NCI-H1930 (cell line): ENCODE data around the gene LPO.

Experiments
- DNase-seq, 2 experiments: peaks; one replicate each; lab custom pipeline; 2025; lab: John Stamatoyannopoulos, UW

Gene LPO

DNA sequence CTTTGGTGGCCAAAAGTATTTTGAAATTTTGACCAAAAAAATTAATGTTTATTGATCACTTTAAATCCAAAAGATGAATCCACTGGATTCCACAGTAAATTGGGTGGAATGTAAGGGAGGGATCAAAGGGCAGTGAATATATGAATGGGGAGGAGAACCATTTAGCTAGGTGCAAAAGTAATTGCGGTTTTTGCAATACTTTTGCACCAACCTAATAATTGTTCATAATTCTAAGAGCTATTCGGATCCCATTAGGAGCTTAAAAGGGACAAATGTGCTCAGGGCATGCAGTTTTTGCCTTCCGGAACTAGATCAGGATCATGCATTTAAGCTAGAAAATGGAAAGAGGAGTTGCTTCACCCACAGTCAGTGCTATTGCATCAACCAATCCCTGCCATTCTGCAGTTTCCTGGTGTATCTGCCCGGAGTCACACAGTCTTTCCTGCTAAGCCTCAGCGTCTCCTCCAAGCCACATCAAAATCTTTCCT is at the start of gene LPO:
TSS of gene LPO (plus strand) at position 438 of the 488 bp plus-strand sequence. CDS start 4,396 bp downstream, outside the sequence.
- no peak for DNase-seq

DNA sequence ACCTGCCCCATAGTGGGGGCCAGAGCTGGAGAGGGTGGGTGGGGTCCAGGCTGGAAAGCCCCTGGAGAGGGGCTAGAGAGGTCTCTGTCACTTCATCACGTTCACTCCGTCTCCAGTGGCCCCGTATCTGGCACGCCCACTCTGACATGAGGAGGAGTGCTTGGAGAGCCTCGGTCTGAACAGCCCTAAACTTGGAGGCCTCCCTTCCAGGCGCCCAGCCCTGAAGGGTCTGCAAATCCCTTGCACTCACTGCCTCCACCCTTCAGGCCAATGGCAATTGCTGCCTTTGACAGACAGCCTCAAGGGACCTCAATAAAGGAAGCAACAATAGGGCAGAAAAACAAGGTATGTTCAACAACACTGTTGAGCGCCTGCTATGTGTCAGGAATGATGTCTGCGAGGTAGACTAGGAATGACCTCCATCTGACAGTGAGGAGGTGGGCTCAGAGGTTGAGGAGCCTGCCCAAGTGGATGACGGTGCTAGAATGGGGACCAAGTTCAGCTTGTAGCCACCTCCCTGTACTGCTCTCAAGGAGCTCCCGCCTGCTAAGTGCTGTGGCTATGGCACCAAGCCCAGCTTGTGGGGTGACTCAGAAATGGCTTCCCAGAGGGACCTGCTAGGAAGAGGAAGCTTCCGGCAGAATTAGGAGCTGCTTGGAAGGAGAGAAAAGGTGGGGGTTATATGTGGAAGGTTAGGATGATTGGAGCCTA is 48.8 kb upstream of the LPO start:
- DNase-seq = no peak

DNA sequence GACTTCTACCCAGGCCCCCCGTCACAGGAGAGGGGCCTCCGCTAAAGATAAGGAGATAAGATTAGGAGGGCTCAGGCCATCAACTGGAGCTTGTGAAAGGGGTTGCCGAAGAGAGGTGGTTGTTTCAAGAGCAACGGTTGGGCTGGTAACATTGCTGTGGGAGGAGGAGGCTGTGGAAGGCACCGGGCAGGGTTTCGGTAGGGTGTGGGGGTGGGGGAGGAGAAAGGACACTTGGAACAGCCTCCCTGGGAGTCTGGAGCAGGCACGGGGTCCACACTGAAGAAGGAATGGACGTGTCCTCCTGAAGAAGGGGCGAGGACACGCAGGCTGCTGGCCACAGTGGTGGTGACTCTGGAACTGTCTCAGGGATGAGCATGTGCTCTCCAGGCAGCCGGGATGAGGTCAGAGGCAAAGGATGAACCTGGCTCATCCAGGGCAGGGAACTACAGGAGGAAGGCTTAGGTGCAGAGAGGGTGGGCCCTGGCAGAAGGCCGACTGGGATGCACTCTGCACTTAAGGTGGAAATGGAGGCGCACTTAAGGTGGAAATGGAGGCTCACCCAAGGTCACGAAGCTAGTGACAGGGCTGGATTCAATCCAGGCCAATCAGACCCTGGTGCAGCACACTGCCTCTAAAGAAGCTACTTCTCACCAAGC is 47.0 kb upstream of the LPO start:
- DNase-seq = no peak

DNA sequence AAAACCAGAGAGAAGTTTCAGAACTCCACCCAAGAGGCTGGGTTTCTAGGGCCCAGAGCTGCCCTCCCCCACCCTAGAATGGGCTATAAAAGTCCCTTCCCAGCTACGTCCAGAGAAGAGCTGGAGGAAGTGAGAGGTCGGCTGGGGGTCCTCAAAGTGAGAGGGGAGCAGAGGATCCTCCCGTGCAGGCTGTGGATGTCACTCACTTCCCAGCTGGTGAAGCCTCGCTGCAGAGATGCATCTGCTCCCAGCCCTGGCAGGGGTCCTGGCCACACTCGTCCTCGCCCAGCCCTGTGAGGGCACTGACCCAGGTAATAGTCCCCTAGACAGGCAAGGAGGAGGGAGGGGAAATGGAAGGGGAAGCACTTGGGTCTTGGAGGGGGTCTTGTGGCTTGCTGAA is 45.8 kb upstream of the LPO start, which contains the start of gene EPX:
TSS of gene EPX (plus strand) at position 115 of the 400 bp plus-strand sequence. CDS start at position 236, 121 bp downstream.
- DNase-seq = no peak

DNA sequence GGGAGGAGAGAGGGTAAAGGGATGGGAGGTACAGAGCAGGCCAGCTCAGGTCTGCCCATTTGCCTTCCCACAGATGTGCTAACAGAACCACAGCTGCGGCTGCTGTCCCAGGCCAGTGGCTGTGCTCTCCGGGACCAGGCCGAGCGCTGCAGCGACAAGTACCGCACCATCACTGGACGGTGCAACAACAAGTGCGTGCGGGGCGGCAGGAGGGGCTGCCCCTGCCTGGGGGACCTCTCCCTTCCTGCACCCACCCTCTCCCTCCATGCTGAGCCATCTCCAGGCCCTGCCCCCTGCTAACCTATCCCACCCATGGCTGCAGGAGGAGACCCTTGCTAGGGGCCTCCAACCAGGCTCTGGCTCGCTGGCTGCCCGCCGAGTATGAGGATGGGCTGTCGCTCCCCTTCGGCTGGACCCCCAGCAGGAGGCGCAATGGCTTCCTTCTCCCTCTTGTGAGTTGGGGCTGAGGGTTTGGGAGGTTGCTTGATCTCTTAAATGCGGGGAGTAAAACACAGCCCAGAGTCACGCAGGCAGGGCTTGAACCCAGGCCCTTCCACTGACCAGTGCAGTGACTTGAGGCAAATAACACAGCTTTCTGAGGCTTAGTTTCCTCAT is 44.6 kb upstream of the LPO start:
- DNase-seq = no peak

DNA sequence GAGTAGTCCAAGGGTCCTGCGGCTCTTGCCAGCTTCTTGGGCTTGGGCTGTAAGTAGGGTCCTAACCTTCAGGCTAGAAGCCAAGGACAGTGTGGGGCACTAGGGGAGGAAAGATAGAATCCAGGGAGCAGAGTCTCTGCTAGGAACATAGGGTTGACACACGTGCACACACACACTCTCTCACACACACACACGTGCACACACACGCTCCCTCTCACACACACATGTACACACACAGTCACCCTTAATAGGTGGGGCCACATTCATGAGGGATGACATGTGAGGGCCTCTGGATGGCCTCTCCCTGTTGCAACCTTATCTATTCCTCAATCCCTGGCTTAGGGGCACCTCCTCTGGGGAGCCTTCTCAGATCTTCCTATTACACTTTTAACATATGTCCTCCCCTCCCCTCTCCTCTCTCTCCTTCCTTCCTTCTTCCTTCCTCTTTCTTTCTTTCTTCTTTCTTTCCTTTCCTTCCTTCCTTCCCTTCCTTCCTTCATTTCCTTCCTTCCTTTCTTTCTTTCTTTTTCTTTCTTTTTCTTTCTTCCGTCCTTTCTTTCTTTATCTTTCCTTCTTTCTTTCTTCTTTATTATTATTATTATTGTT is 42.8 kb upstream of the LPO start:
- no peak for DNase-seq

DNA sequence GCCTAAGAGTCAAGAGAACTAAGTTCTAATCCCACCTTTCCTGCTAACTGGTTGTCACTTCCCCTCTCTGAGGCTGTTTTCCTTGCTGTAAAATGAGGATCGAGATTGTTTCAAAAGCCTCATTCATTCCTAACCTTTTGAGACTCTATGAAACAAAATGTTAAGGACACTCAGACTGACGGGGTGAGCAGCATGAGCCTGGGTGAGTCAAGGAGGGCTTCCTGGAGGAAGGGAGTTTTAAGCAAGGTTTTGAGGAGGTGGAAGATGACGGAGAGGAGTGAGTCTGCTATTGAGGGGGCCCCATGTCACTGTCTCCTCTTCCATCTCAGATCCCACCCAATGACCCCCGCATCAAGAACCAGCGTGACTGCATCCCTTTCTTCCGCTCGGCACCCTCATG is 41.8 kb upstream of the LPO start:
- no peak for DNase-seq

DNA sequence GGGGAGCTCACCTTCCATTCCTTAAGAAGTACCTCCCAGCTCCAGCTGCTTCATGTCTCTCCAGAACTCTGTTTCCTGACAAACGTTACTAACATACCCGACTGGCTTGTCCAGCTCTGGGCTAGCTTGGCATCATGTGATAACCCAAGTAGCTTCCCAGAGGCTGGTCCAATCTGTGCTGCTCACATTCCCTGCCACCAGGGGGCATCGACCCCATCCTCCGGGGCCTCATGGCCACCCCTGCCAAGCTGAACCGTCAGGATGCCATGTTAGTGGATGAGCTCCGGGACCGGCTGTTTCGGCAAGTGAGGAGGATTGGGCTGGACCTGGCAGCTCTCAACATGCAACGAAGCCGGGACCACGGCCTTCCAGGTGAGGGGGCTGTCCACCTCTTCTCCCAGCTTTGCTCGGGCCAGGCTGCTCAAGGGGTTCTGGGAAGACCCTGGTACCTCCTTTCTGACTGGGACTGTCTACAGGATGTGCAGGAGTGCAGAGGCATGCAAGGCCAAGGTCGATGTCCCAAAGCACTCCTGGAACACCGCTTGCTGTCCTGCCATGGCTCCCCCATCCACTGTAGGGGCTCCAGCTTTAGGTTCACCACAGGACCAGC is 38.3 kb upstream of the LPO start:
- peak; percentile 49 to 70 for DNase-seq

DNA sequence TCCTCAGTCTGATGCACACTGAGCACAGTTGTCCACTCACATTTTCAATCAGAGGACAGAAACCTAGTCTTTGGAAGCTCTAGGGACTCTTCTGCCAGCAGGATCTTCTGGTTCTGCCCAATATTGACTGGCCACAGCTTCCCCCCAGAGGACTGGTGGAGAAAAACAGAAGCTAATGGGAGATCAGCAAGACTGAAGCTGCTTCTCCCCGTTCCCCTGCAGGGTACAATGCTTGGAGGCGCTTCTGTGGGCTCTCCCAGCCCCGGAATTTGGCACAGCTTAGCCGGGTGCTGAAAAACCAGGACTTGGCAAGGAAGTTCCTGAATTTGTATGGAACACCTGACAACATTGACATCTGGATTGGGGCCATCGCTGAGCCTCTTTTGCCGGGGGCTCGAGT is 35.5 kb upstream of the LPO start:
- DNase-seq = no peak

DNA sequence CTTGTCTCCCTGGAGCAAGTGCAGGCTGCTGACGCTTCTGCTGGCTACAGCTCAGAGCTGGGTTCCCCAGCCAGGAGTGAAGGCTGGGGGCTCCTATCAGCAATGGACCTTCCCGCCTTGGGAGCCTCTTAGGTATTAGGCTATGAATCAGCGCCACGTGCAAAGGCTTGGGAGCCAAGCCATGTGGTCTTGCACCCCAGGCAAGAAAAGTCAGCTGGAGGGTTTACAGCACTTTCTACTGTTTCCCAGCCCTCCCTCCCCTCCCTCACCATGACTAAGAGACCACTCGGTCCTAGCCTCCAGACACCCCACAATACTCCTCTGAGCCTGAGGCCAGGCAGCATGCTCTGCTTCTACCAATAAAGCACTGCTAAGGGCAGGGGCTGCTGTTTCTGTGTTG is 33.6 kb upstream of the LPO start:
- DNase-seq = no peak

DNA sequence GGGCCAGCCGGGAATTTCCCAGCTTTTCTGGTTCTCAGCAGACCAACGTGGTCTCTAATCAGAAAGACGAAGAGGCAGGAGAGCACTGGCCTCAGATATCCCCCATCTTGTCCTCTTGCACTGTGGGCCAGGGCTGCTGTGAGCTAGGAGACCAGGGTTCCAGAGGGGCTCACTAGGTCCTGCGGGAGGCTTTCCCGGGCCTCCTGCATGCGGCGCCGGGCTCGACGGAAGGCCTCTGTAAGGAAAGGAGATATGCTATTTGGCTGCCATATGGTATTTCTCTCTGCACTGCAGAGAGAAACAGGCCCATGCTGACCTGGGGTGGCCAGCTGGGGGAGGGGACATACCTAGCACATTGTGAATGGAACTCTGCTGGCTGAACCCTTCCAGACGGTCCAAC is 32.4 kb upstream of the LPO start:
- no peak for DNase-seq

DNA sequence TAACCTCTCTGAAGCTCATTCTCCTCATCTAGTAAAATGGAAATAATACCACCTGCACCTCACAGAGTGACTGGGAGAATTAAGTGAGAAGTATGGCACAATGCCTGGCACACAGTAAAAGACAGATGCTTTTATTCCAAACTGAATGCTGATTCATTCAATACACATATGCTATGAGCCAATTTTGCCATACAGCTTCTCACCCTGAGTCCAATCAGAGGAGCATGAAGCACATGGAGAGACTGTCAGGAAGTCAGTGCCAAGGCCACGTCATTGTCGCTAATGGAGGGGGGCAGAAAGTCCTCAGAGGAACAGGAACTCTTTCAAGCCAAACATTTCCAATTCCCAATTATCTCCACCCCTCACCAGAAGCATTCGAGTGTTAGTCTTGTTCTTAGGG is 30.9 kb upstream of the LPO start:
- no peak for DNase-seq

DNA sequence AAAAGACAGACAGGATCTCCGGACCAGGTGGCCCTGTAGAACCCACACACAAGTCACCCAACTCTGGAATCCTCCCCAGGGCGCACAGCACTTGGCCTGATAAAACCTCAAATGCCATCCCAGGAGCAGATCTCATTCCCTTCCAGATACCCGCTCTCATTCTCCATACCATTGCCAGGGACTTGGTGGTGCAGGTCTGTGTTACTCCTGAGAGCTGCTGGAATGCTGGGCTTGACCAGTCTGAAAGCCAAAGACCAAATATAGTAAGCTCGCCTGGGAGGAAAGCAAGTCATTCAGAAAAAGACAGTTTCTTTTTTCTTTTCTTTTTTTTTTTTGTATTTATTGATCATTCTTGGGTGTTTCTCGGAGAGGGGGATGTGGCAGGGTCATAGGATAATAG is 30.0 kb upstream of the LPO start:
- no peak for DNase-seq

DNA sequence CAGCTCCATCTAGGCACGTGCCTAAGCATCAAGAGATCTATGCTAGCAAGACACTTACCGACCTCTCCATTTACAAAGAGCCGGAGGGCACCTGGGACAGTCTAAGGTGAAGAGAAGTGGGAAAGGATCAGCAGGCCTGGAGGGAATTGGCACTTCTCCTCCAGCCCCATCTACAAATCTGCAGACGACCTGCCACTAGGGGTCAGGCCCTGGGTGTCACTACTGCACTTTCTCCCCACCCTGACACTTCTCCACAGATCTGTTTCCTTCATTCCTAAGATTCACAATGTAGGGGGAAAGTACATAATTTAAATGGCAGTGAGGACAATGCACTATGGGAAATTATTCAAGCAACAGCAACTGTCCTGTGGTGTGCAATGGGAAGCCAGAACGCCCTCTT is 27.5 kb upstream of the LPO start:
- DNase-seq = no peak

DNA sequence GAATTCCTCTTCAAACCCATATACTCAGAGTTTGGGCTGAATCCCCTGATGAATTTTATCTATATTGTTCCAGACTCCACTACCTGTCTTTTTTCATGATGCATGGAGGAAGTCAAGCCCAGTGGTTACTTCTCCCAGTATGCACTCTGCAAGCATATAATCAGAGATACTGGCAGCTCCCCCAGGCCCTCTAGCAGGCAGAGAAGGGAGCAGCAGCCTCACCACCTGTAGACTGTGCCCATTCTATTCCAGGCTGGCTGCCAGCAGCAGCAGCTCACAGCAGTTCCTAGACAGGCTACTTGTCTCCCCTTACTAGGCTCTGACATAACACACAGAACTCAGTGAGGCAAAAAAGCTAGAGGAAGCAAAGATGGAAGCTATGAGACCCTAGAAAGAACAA is 22.7 kb upstream of the LPO start:
- DNase-seq = no peak

DNA sequence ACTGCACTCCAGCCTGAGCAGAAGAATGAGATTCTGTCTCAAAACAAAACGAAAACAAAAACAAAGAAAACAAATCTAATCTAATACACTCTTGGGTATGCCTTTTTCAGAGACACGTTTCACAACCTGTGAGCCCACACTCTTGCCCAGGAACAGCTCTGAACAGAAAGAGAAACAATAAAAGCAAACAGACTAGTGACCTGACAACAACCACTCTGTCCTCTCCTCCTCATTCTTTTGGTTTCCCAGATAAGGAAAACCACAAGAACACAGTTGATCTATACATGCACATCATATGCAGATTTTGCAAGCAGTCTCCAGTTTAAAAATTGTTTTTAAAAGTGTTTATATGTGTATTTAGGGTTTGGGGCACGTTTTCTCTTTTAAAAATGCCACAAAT is 20.6 kb upstream of the LPO start:
- DNase-seq = no peak

DNA sequence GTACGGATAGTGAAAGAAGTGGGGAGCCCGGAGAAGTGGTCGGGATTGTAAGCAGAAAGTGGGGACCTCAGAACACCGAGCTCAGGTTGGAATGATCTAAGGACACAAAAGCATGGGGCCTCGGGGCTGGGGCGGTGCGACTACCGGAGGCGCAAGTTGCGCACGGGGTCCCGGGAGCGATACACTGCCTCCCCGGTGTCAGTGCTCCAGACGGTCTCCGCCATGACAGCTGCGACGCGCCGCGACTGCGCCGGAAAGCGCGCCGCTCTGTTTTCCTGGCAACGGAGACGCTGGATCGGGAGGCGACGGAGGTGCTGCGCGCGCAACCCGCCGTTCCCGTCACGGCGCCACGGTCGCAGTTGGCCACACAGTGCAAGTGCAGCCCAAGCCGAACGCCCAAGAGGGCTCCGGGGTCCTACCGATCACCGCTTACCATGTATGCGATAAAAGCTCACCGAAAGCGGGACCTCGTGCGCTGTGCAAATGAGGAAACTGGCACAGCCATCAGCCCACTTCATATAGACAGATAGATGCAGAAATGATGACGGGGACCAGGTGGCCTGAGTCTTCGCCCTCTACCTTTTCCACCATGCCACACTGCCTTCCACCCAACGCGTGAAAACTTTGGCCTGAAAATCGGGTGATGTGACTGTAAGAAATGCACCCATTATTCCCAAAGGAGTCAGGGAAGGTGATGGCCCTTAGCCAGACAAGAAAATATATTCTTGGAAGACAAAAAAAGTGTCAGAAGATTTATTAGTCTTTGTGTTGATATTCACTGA is 19.2 kb upstream of the LPO start, which contains the start of gene MKS1:
TSS of gene MKS1 (minus strand) at position 249 of the 782 bp plus-strand sequence. CDS start at position 224, 25 bp downstream.
- DNase-seq = peak; percentile 88 to 95

DNA sequence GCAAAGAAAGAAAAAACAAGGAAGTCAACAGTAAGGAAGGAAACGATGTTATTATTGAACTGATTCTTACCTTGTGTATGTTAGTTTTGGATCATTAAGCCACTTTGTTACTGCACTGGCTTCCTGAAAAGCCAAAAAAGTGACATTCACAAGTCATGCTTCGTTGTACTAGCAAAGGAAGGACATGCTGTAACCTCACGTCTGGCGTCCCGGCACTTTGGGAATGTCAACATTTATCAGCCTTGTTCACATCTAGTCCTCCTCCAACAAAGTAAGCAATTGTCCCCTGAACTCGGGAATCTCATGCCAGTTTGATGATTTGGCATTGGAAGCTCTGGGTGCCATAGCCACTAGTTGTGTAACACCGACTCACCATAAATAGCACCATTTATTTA is 18.6 kb upstream of the LPO start:
- DNase-seq = no peak

DNA sequence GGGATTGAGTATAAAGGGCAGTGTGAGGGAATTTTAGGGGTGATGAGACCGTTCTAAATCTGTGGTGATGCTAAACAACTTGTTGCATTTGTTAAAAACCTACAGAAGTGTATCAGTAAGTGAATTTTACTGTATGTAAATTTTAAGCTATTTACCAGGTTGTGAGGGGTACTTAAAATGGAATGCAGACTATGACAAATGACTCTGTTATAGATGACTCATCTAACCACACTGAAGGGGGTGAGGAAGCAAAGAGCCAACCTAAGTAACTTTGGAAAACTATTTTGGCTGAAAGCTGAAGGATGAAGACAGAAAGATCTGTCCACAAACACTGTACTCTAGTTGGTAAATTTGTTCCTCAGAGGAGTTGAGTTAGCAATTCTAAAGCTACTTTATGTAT is 14.1 kb upstream of the LPO start:
- DNase-seq = no peak

DNA sequence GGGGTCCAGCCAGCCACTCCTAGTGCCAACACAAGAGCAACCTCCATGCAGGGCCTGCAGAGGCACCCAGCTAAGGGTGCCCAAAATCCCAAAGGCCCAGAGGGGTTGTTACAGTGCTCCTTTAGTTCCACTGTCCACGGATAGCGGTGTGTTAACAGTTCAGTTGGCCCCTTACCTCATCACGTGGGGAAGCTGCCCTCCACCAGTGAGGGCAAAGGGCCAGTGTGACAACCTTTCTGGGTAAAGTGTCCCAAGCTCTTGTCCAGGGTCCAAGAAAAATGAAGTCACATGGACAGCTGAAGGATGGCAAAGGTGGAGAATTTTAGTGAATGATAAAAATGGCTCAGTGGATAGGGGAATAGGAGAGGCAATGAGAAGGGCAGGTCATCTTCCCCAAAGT is 10.7 kb upstream of the LPO start:
- DNase-seq = no peak

DNA sequence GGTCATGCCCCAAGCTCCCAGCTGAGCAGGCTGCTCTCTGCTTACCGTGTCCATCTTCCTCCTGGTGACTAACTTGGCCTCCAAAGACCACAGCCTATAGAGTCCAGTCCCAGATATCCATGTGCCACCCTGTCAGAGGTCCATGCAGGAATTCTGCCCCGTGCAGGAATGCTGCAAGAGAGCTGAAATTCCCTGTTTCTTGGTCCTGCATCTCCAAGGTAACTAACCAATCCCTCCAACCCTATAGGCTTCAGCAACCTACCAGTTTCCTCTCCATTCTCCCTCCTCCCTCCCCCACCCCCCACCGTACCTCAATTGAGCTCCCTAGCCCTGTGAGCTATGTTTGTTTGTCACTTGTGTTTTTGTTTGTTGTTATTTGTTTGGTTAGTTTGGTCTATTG is 9.7 kb upstream of the LPO start:
- no peak for DNase-seq
